LNCaP clone FGC (cell line): Measurements from ENCODE around the gene NAXD.

Experiments
- DNase-seq: peaks from one replicate; pipeline ENCODE4 v3.0.0-alpha.2; 2011; ENCODE audit warnings: low read depth
- H3K4me3 ChIP-seq: 2 replicates; pipeline ENCODE4 v1.5.1; 2011; ENCODE audit warnings: mild to moderate bottlenecking, low read depth, low read length, control low read depth
- TF ChIP-seq, protein P1 (sequence below): IDR thresholded peaks from 2 replicates; pipeline ENCODE4 v1.5.1; 2012; ENCODE audit warnings: mild to moderate bottlenecking; ENCODE audit not compliant: control insufficient read depth, insufficient read depth; ENCODE audit errors: extremely low read depth

The NAXD gene

GRCh38 chr13:110610955-110611595, 4.3 kb upstream of the NAXD start:
- TF ChIP-seq, protein P1, sequence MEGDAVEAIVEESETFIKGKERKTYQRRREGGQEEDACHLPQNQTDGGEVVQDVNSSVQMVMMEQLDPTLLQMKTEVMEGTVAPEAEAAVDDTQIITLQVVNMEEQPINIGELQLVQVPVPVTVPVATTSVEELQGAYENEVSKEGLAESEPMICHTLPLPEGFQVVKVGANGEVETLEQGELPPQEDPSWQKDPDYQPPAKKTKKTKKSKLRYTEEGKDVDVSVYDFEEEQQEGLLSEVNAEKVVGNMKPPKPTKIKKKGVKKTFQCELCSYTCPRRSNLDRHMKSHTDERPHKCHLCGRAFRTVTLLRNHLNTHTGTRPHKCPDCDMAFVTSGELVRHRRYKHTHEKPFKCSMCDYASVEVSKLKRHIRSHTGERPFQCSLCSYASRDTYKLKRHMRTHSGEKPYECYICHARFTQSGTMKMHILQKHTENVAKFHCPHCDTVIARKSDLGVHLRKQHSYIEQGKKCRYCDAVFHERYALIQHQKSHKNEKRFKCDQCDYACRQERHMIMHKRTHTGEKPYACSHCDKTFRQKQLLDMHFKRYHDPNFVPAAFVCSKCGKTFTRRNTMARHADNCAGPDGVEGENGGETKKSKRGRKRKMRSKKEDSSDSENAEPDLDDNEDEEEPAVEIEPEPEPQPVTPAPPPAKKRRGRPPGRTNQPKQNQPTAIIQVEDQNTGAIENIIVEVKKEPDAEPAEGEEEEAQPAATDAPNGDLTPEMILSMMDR, result no peak
- no peak for DNase-seq
- no peak overlapping the region for H3K4me3 ChIP-seq

DNA sequence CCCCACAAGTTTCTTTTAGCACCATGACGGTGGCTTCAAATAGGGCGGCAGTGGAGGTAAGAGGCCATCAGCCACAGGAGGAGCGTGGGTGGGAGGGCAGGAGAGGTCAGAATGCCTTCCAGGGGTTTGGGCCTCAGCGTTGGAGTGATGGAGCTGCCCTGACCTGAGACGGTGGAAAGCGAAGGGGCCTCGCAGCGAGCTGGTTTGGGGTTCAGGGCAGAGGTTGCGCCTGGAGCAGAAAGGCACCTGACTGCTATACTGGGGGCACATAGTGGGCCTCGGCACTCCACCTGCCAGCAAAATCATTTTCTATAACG, 382 bp upstream of the NAXD start:
- TF ChIP-seq, protein P1, result no peak
- peak overlapping the region; percentile 89 for H3K4me3 ChIP-seq
- DNase-seq, result no peak

- TF ChIP-seq, protein P1, result 0 out of 2 replicates have a peak, but pooled peaks have one; percentile 12
- peak overlapping the region; percentile 89 for H3K4me3 ChIP-seq
- DNase-seq, result no peak
Measured at GRCh38 chr13:110616103-110617101, 1.1 kb downstream of the NAXD start.

GRCh38 chr13:110617321-110618072, 2.2 kb downstream of the NAXD start:
- TF ChIP-seq, protein P1, result no peak
- H3K4me3 ChIP-seq, result peak overlapping the region; percentile 89
- peak; percentile 62 for DNase-seq

- no peak for DNase-seq
- H3K4me3 ChIP-seq, result peak overlapping the region; percentile 89; the same call in 1 of the 2 replicates
- TF ChIP-seq, protein P1, result no peak
Measured at GRCh38 chr13:110618167-110618566, 2.8 kb downstream of the NAXD start.

- TF ChIP-seq, protein P1, result no peak
- no peak for DNase-seq
- H3K4me3 ChIP-seq, result no peak overlapping the region
Measured at GRCh38 chr13:110618780-110619179, 3.4 kb downstream of the NAXD start.
